Endodermal cell (in vitro differentiated cells): Measurements from ENCODE around the gene PSMC3. TPM values are rescaled to one million over a fixed set of nuclear protein-coding genes. Genes with fewer than 3 reads are reported as not detected.
A peak's percentile ranks its signal among the peaks of the same experiment; 100 is the strongest.

Experiments used
- DNase-seq: peaks from one replicate; pipeline ENCODE4 v3.0.0-alpha.2; 2017
- H3K27ac ChIP-seq: 2 replicates; pipeline ENCODE4 v1.5.1; 2013; ENCODE audit warnings: mild to moderate bottlenecking, low read depth, low read length, moderate library complexity
- H3K27me3 ChIP-seq: 2 replicates; pipeline ENCODE4 v1.6.1; 2013; ENCODE audit warnings: mild to moderate bottlenecking, low read length, moderate library complexity; ENCODE audit not compliant: insufficient read depth, control insufficient read depth, poor library complexity, severe bottlenecking
- H3K36me3 ChIP-seq: 2 replicates; pipeline ENCODE4 v1.7.0; 2013; ENCODE audit warnings: mild to moderate bottlenecking, low read length, moderate library complexity; ENCODE audit not compliant: control insufficient read depth, insufficient read depth
- H3K4me1 ChIP-seq: one replicate; pipeline ENCODE4 v1.7.0; 2013; ENCODE audit warnings: low read length; ENCODE audit not compliant: control insufficient read depth, insufficient read depth
- H3K4me3 ChIP-seq: 2 replicates; pipeline ENCODE4 v1.5.1; 2013; ENCODE audit warnings: mild to moderate bottlenecking, low read length, moderate library complexity
- H3K9ac ChIP-seq: 2 replicates; pipeline ENCODE4 v1.6.1; 2013; ENCODE audit warnings: mild to moderate bottlenecking, low read length, moderate library complexity; ENCODE audit not compliant: poor library complexity, severe bottlenecking; ENCODE audit errors: extremely low read depth
- H3K9me3 ChIP-seq: 2 replicates; pipeline ENCODE4 v1.6.1; 2013; ENCODE audit warnings: mild to moderate bottlenecking, low read length, moderate library complexity; ENCODE audit not compliant: control insufficient read depth
- H3K27ac Mint-ChIP-seq: 2 replicates; pipeline ENCODE4 v1.8.0; 2020; ENCODE audit warnings: mixed read lengths
- H3K27me3 Mint-ChIP-seq: 2 replicates; pipeline ENCODE4 v1.8.0; 2021; ENCODE audit warnings: mild to moderate bottlenecking, mixed read lengths; ENCODE audit not compliant: insufficient read depth
- H3K36me3 Mint-ChIP-seq: 2 replicates; pipeline ENCODE4 v1.8.0; 2020; ENCODE audit warnings: low read depth, mixed read lengths
- H3K4me1 Mint-ChIP-seq: 2 replicates; pipeline ENCODE4 v1.8.0; 2020; ENCODE audit warnings: mixed read lengths
- H3K4me3 Mint-ChIP-seq: 2 replicates; pipeline ENCODE4 v1.8.0; 2020; ENCODE audit warnings: mild to moderate bottlenecking, moderate library complexity, mixed read lengths
- H3K9me3 Mint-ChIP-seq: 2 replicates; pipeline ENCODE4 v1.8.0; 2020; ENCODE audit warnings: mild to moderate bottlenecking, mixed read lengths
- CTCF ChIP-seq: fragments of 200-600 bp; sonication (generic); conservative IDR thresholded peaks from 2 replicates; pipeline ENCODE4 v1.5.0; 2021; ENCODE audit warnings: antibody characterized with exemption, mild to moderate bottlenecking
- WGBS, 2 experiments: methylation state at CpG; one replicate each; pipeline versions ENCODE4 v1.1.5 to v1.1.7; 2013; ENCODE audit warnings: missing lambda C conversion rate in 2 of 2, mixed read lengths in 1 of 2; ENCODE audit not compliant: insufficient coverage in 1 of 2, insufficient read length in 1 of 2; 5-methylcytosine and 5-hydroxymethylcytosine counted together
- total RNA-seq, 2 donors: library from RNA; stranded (reverse); fragmentation: NEBNext Ultra II Directional in 1 of 2; extraction: Animal tissue kit (Norgen Biotek cat#: 25700) in 1 of 2; gene quantifications; 2 replicates in 1 of 2; 3 replicates in 1 of 2; pipeline ENCODE4 v1.2.1, GENCODE V29; 2021

The PSMC3 gene
- total RNA-seq, 2 donors from 2014 or later: 152 to 175 TPM

GRCh38 chr11:47446833-47447232 is 20.6 kb upstream of the PSMC3 start:
- no peaks in the 10 kb centered on the region for H3K9me3 Mint-ChIP-seq
- no peak for TF ChIP-seq CTCF
- H3K27ac ChIP-seq: no peak overlapping the region
- no peaks in the 10 kb centered on the region for H3K27me3 ChIP-seq
- peak; percentile 50 for DNase-seq
- no peaks in the 10 kb centered on the region for H3K4me1 Mint-ChIP-seq
- no peaks in the 10 kb centered on the region for H3K27me3 Mint-ChIP-seq
- no peaks in the 10 kb centered on the region for H3K9me3 ChIP-seq
- 92 to 95% methylated on average over 6 to 9 of the region's 9 CpGs for WGBS, 2 experiments
- no peak overlapping the region for H3K27ac Mint-ChIP-seq
- no peak overlapping the region for H3K4me3 Mint-ChIP-seq
- H3K36me3 ChIP-seq: no peaks in the 10 kb centered on the region
- H3K4me1 ChIP-seq: no peaks in the 10 kb centered on the region
- no peak overlapping the region for H3K9ac ChIP-seq
- peaks cover 1% of the 10 kb centered on the region for H3K36me3 Mint-ChIP-seq
- no peak overlapping the region for H3K4me3 ChIP-seq

- no peak overlapping the region for H3K27ac ChIP-seq
- no peak overlapping the region for H3K27ac Mint-ChIP-seq
- no peaks in the 10 kb centered on the region for H3K27me3 Mint-ChIP-seq
- TF ChIP-seq CTCF: no peak
- no peak overlapping the region for H3K4me3 Mint-ChIP-seq
- no peak overlapping the region for H3K4me3 ChIP-seq
- H3K9me3 Mint-ChIP-seq: no peaks in the 10 kb centered on the region
- H3K36me3 Mint-ChIP-seq: peaks cover 1% of the 10 kb centered on the region
- no peaks in the 10 kb centered on the region for H3K4me1 Mint-ChIP-seq
- no peak for DNase-seq
- WGBS, 2 experiments: 91 to 97% methylated on average over 3 to 4 of the region's 4 CpGs
- H3K9me3 ChIP-seq: no peaks in the 10 kb centered on the region
- no peaks in the 10 kb centered on the region for H3K27me3 ChIP-seq
- no peaks in the 10 kb centered on the region for H3K36me3 ChIP-seq
- no peak overlapping the region for H3K9ac ChIP-seq
- no peaks in the 10 kb centered on the region for H3K4me1 ChIP-seq
These were observed 19.6 kb upstream of the PSMC3 start for GRCh38 chr11:47445840-47446239.

- Histone ChIP-seq H3K27ac (no peak overlapping the region), H3K27me3 (no peaks in the 10 kb centered on the region), H3K4me3 (no peak overlapping the region), H3K9ac (no peak overlapping the region), H3K9me3 (no peaks in the 10 kb centered on the region), H3K4me1 (no peaks in the 10 kb centered on the region), H3K36me3 (no peaks in the 10 kb centered on the region)
- Mint-ChIP-seq H3K36me3 (peaks cover 1% of the 10 kb centered on the region), H3K9me3 (no peaks in the 10 kb centered on the region), H3K4me3 (no peak overlapping the region), H3K27me3 (no peaks in the 10 kb centered on the region), H3K27ac (no peak overlapping the region), H3K4me1 (no peaks in the 10 kb centered on the region)
- no peak for DNase-seq
- no peak for TF ChIP-seq CTCF
- 60 to 94% methylated on average over 1 to 3 of the region's 3 CpGs for WGBS, 2 experiments
These were observed 17.6 kb upstream of the PSMC3 start for GRCh38 chr11:47443817-47444216.
